GM12891 (cell line): ENCODE measurements around the gene CTCF.

Experiments
- PAX5 ChIP-seq: IDR thresholded peaks from 2 replicates; pipeline ENCODE4 v1.6.1; 2011; ENCODE audit warnings: low read length, moderate library complexity, mild to moderate bottlenecking; ENCODE audit not compliant: insufficient read depth, severe bottlenecking
- POLR2A ChIP-seq: IDR thresholded peaks from 2 replicates; pipeline ENCODE4 v1.6.1; 2011; ENCODE audit warnings: low read depth, low read length, control low read depth
- TAF1 ChIP-seq: IDR thresholded peaks from 2 replicates; pipeline ENCODE4 v1.6.1; 2011; ENCODE audit warnings: low read depth, low read length, control low read depth

- no peak for TF ChIP-seq POLR2A
- no peak for TF ChIP-seq PAX5
- no peak for TF ChIP-seq TAF1
Measured at GRCh38 chr16:67551972-67552371, 10.4 kb upstream of the CTCF start.
